AML-193 (cell line): ENCODE results near the gene GMDS.

ENCODE experiments used
- DNase-seq, 2 experiments: peaks; one replicate each; lab custom pipeline; 2025; lab: John Stamatoyannopoulos, UW

GMDS gene

GRCh38 chr6:2099870-2100269, 145.5 kb downstream of the GMDS start:
- DNase-seq = no peak

- DNase-seq = no peak
Measured at GRCh38 chr6:2097464-2097863, 147.9 kb downstream of the GMDS start.

GRCh38 chr6:2094642-2095041, 150.8 kb downstream of the GMDS start:
- no peak for DNase-seq

- no peak for DNase-seq
Measured at GRCh38 chr6:2086326-2086965, 159.0 kb downstream of the GMDS start.

- no peak for DNase-seq
Measured at GRCh38 chr6:2085657-2086056, 159.7 kb downstream of the GMDS start.

GRCh38 chr6:2081155-2082138, 164.0 kb downstream of the GMDS start:
- no peak for DNase-seq

GRCh38 chr6:2078888-2079287, 166.5 kb downstream of the GMDS start:
- DNase-seq = no peak

GRCh38 chr6:2077826-2078225, 167.6 kb downstream of the GMDS start:
- DNase-seq = no peak

GRCh38 chr6:2073476-2073875, 171.9 kb downstream of the GMDS start:
- no peak for DNase-seq

GRCh38 chr6:2072453-2072852, 173.0 kb downstream of the GMDS start:
- DNase-seq = no peak

- DNase-seq = no peak
Measured at GRCh38 chr6:2063547-2063946, 181.9 kb downstream of the GMDS start.

- DNase-seq = no peak
Measured at GRCh38 chr6:2061880-2062279, 183.5 kb downstream of the GMDS start.

- DNase-seq = no peak
Measured at GRCh38 chr6:2055911-2056310, 189.5 kb downstream of the GMDS start.

GRCh38 chr6:2055143-2055542, 190.3 kb downstream of the GMDS start:
- DNase-seq = no peak

GRCh38 chr6:2054516-2055067, 190.8 kb downstream of the GMDS start:
- no peak for DNase-seq

- no peak for DNase-seq
Measured at GRCh38 chr6:2053691-2054090, 191.7 kb downstream of the GMDS start.

GRCh38 chr6:2047855-2048254, 197.6 kb downstream of the GMDS start:
- no peak for DNase-seq

- no peak for DNase-seq
Measured at GRCh38 chr6:2044192-2044591, 201.2 kb downstream of the GMDS start.

- DNase-seq = no peak
Measured at GRCh38 chr6:2042956-2043648, 202.3 kb downstream of the GMDS start.

GRCh38 chr6:2038092-2038491, 207.3 kb downstream of the GMDS start:
- no peak for DNase-seq

GRCh38 chr6:2037237-2037926, 208.0 kb downstream of the GMDS start:
- no peak for DNase-seq

- DNase-seq = no peak
Measured at GRCh38 chr6:2036710-2037023, 208.7 kb downstream of the GMDS start.
